BJ (cell line): ENCODE data around the gene FRMD5. TPM values are rescaled to one million over a fixed set of nuclear protein-coding genes. Genes with fewer than 3 reads are reported as not detected.

Experiments used
- CTCF ChIA-PET: fragments of 350-600 bp; formaldehyde crosslinking; extraction: SDS; loops from one replicate; lab custom pipeline; 2021; ENCODE audit warnings: antibody characterized with exemption, inconsistent platforms; lab: Yijun Ruan, JAX
- POLR2A ChIA-PET: fragments of 300-600 bp; sonication (Branson Sonifier 250); formaldehyde crosslinking; extraction: SDS; loops from one replicate; lab custom pipeline; 2021; ENCODE audit warnings: antibody characterized with exemption; lab: Charles Lee
- DNase-seq: peaks from one replicate; pipeline ENCODE4 v3.0.0-alpha.2; 2011; ENCODE audit warnings: low read depth
- H3K27me3 ChIP-seq: 2 replicates; pipeline ENCODE4 v1.6.0; 2011; ENCODE audit warnings: low read length; ENCODE audit not compliant: control insufficient read depth, insufficient read depth
- H3K36me3 ChIP-seq: 2 replicates; pipeline ENCODE4 v1.5.1; 2011; ENCODE audit warnings: low read length; ENCODE audit not compliant: control insufficient read depth, insufficient read depth
- H3K4me3 ChIP-seq: 2 replicates; pipeline ENCODE4 v1.5.1; 2011; ENCODE audit warnings: low read depth, mild to moderate bottlenecking, control low read depth, low read length
- polyA plus RNA-seq: library from polyadenylated mRNA; depleted of rRNA; stranded (reverse); fragments of >200 nt; gene quantifications from 2 replicates; pipeline ENCODE4 v1.2.3, GENCODE V29; 2011
- TF ChIP-seq, protein P1 (sequence below): IDR thresholded peaks from 2 replicates; pipeline ENCODE4 v1.5.1; 2011; ENCODE audit warnings: low read depth, mild to moderate bottlenecking, control low read depth, inconsistent platforms, low read length, moderate library complexity; ENCODE audit not compliant: insufficient read depth

FRMD5 gene
- polyA plus RNA-seq, 1 experiment = 0.96 TPM

DNA sequence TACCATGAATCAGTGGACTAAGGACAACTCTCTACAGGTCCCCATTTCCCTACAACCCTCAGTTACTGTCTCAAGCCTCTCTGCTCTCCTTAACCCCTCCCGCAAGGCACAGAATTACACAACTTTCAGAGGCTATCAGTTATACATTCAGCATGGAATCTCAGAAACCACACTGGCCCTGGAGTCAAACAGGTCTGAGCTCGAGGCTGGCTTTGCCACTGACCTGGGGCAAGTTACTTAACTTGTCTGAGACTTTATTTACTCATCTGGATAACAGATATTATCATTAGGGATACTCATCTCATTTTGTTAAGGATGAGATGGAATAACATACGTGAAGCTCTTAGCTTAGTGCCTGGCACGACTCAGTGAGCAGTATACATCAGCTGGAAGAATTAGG lies 273.1 kb downstream of the FRMD5 start:
- TF ChIP-seq, protein P1, sequence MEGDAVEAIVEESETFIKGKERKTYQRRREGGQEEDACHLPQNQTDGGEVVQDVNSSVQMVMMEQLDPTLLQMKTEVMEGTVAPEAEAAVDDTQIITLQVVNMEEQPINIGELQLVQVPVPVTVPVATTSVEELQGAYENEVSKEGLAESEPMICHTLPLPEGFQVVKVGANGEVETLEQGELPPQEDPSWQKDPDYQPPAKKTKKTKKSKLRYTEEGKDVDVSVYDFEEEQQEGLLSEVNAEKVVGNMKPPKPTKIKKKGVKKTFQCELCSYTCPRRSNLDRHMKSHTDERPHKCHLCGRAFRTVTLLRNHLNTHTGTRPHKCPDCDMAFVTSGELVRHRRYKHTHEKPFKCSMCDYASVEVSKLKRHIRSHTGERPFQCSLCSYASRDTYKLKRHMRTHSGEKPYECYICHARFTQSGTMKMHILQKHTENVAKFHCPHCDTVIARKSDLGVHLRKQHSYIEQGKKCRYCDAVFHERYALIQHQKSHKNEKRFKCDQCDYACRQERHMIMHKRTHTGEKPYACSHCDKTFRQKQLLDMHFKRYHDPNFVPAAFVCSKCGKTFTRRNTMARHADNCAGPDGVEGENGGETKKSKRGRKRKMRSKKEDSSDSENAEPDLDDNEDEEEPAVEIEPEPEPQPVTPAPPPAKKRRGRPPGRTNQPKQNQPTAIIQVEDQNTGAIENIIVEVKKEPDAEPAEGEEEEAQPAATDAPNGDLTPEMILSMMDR = no peak
- Histone ChIP-seq H3K36me3 (no peaks in the 10 kb centered on the region), H3K4me3 (no peak overlapping the region), H3K27me3 (no peaks in the 10 kb centered on the region)
- DNase-seq = no peak
- ChIA-PET POLR2A (no interaction called here), CTCF (interaction anchor here (1.1 to 1.2 kb wide), 2 partner anchors 23 to 28 kb away, joined by 3 read pairs; no protein-coding TSS in a partner anchor)

GRCh38 chr15:43920815-43921214 lies 274.3 kb downstream of the FRMD5 start:
- Histone ChIP-seq H3K36me3 (no peaks in the 10 kb centered on the region), H3K27me3 (no peaks in the 10 kb centered on the region), H3K4me3 (no peak overlapping the region)
- DNase-seq = no peak
- CTCF ChIA-PET = interaction anchor here (1.1 to 1.2 kb wide), 3 partner anchors 8 to 144 kb away, joined by 3 to 4 read pairs (median 3); no protein-coding TSS in a partner anchor
- POLR2A ChIA-PET = interaction anchor here (1.7 kb wide), 1 partner anchor 9 kb away, joined by 3 read pairs; no protein-coding TSS in a partner anchor
- TF ChIP-seq, protein P1 = no peak

- Histone ChIP-seq H3K36me3 (no peaks in the 10 kb centered on the region), H3K4me3 (no peak overlapping the region), H3K27me3 (no peaks in the 10 kb centered on the region)
- ChIA-PET CTCF (interaction anchor here (0.6 to 1.2 kb wide), 3 partner anchors 9 to 587 kb away, joined by 3 to 4 read pairs (median 3); no protein-coding TSS in a partner anchor), POLR2A (interaction anchor here (1.7 kb wide), 1 partner anchor 9 kb away, joined by 3 read pairs; no protein-coding TSS in a partner anchor)
- DNase-seq = no peak
- TF ChIP-seq, protein P1 = no peak
Measured at GRCh38 chr15:43920254-43920600, 274.8 kb downstream of the FRMD5 start.

DNA sequence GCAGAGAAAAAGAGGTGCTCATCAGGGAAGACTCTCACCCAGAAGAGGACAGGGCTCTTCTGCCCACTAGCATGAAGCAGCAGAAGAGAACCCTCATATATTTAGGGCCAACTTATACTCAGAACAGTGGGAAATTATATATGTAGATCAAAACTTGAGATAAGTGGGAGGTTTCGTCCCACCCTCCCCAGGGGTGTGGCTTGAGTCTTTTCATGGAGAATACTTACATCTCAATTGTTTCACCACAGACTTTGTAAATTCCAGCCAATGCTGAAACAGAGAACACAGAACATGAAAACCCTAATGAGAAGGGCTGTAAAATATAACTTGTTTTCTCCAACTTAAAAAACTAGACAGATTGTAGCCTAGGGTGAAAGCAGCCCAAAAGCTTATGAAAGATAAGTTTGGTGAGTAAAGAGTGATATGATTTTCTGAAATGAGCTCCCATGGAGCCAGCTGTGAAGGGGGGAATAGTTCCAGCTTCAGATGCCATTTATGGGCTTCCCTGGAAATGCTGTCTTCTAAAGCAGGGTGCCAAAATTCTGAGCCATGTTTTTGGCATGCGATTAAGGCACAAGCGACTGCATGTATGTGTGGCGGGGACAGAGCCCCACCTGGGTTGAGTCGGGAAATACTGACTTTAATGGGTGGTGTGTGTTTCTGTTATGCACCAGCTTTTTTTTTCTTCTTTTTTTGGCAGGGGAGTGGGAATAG lies 275.4 kb downstream of the FRMD5 start:
- TF ChIP-seq, protein P1 = no peak
- Histone ChIP-seq H3K27me3 (no peaks in the 10 kb centered on the region), H3K4me3 (no peak overlapping the region), H3K36me3 (no peaks in the 10 kb centered on the region)
- ChIA-PET POLR2A (interaction anchor here (1.7 kb wide), 1 partner anchor 10 kb away, joined by 3 read pairs; no protein-coding TSS in a partner anchor), CTCF (interaction anchor here (0.6 to 1.1 kb wide), 2 partner anchors 10 to 588 kb away, joined by 3 to 4 read pairs; no protein-coding TSS in a partner anchor)
- no peak for DNase-seq

DNA sequence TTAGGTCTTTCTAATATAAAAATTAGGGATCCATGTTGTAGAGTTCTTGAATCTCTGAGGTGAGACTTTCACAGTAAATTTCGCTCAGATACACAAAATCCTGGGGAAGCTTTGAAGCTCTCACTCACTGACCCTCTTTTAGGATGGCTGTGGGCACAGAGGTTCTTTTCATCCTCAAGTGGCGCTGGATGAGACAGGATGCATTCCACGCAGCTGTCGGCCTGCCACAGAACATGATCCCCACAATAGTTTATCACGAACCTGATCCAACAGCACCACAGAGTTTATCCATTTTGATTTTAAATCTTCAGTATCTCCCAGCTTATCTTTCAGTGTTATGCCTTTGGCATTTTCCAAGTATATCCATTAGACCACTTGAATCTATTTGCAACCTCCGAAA lies 276.4 kb downstream of the FRMD5 start:
- H3K27me3 ChIP-seq = no peaks in the 10 kb centered on the region
- DNase-seq = no peak
- no peaks in the 10 kb centered on the region for H3K36me3 ChIP-seq
- POLR2A ChIA-PET = no interaction called here
- TF ChIP-seq, protein P1 = no peak
- CTCF ChIA-PET = interaction anchor here (0.6 to 1.1 kb wide), 3 partner anchors 14 to 613 kb away, joined by 3 to 4 read pairs (median 4); no protein-coding TSS in a partner anchor
- no peak overlapping the region for H3K4me3 ChIP-seq
